Upper lobe of left lung (tissue), 6 donors: Measurements from ENCODE around the gene MVK. TPM values are rescaled to one million over a fixed set of nuclear protein-coding genes. Genes with fewer than 3 reads are reported as not detected.
"Not testable (repeated sequence)": the region's sequence is repeated elsewhere in the genome, so short reads cannot be mapped to it uniquely, and the experiment has no call there.

Experiments
- ATAC-seq, 2 donors: fragments of 200-7000 bp; cut with Tn5 transposase; one replicate each; pipeline ENCODE4 v1.9.1; 2022; ENCODE audit warnings: mild to moderate bottlenecking in 2 of 2, moderate library complexity in 2 of 2; ENCODE audit not compliant: low FRiP score in 2 of 2
- DNase-seq, 2 donors: peaks; one replicate each; pipeline ENCODE4 v3.0.0-alpha.2; 2019 to 2020
- H3K27ac ChIP-seq, 4 donors: fragments of 200-600 bp; sonication (generic); one replicate each; pipeline ENCODE4 v1.5.1; 2016 to 2019
- H3K27me3 ChIP-seq, 4 donors: fragments of 200-600 bp; sonication (generic); one replicate each; pipeline ENCODE4 v1.5.1; 2017 to 2019
- H3K36me3 ChIP-seq, 4 donors: fragments of 200-600 bp; sonication (generic); one replicate each; pipeline ENCODE4 v1.5.1; 2016 to 2019
- H3K4me1 ChIP-seq, 4 donors: fragments of 200-600 bp; sonication (generic); one replicate each; pipeline ENCODE4 v1.5.1; 2018 to 2019
- H3K4me3 ChIP-seq, 4 donors: fragments of 200-600 bp; sonication (generic); one replicate each; pipeline ENCODE4 v1.5.1; 2017 to 2019; ENCODE audit warnings: mild to moderate bottlenecking in 2 of 4, moderate library complexity in 1 of 4
- H3K9me3 ChIP-seq, 4 donors: fragments of 200-600 bp; sonication (generic); one replicate each; pipeline ENCODE4 v1.5.1; 2018 to 2019
- CTCF ChIP-seq, 6 experiments: fragments of 450-650 bp in 4 of 6; fragments of 200-600 bp in 2 of 6; sonication (generic) in 2 of 6; IDR thresholded peaks; one replicate each; pipeline ENCODE4 v1.5.1; 2016 to 2019; ENCODE audit warnings: antibody characterized with exemption in 6 of 6
- EP300 ChIP-seq, 4 donors: sonication (generic); formaldehyde crosslinking; IDR thresholded peaks; one replicate each; pipeline ENCODE4 v1.5.1; 2017; ENCODE audit warnings: antibody characterized with exemption in 4 of 4, control low read depth in 2 of 4
- POLR2A ChIP-seq, 4 donors: fragments of 450-650 bp; IDR thresholded peaks; one replicate each; pipeline ENCODE4 v1.5.1; 2016 to 2017; ENCODE audit warnings: antibody characterized with exemption in 4 of 4, mild to moderate bottlenecking in 2 of 4
- POLR2AphosphoS5 ChIP-seq, 2 donors: sonication (generic); formaldehyde crosslinking; IDR thresholded peaks; one replicate each; pipeline ENCODE4 v1.5.1; 2017; ENCODE audit warnings: antibody characterized with exemption in 2 of 2
- WGBS, 2 donors: methylation state at CpG; one replicate each; pipeline ENCODE4 v1.1.5; 2017 to 2018; 5-methylcytosine and 5-hydroxymethylcytosine counted together
- total RNA-seq, 6 donors: library from RNA; depleted of rRNA in 4 of 6; stranded (reverse); fragments of >200 nt in 4 of 6; gene quantifications; one replicate each; pipeline versions ENCODE4 v1.1.0 to v1.2.1, GENCODE V29; 2016 to 2021
- donor health status: DM: no; HTN: no; CAD: no; lungs with moderate emphysema.
- donor health status: DM: no; HTN: yes; CAD: no; lungs with severe emphysema.

MVK gene
- total RNA-seq, 6 donors from 2014 or later: 22.2 to 56.2 (median 41.5) TPM

- no peak for ATAC-seq
- Histone ChIP-seq H3K27me3 (no peaks in the 10 kb centered on the region), H3K4me3 (no peak overlapping the region), H3K36me3 (peaks cover 0 to 15% (median 6%) of the 10 kb centered on the region in 4 donors), H3K4me1 (peaks cover 5 to 10% (median 8%) of the 10 kb centered on the region in 4 donors), H3K27ac (no peak overlapping the region), H3K9me3 (no peaks in the 10 kb centered on the region)
- TF ChIP-seq POLR2AphosphoS5 (IDR thresholded peaks at IDR 0.05) (no peak), EP300 (IDR thresholded peaks at IDR 0.05) (no peak), POLR2A (IDR thresholded peaks at IDR 0.05) (no peak), CTCF (IDR thresholded peaks at IDR 0.05) (no peak)
- 90 to 92% methylated on average over 2 of the region's 2 CpGs for WGBS, 2 donors
- no peak for DNase-seq
These were observed 26.9 kb downstream of the MVK start for GRCh38 chr12:109600481-109600880.

- TF ChIP-seq EP300 (IDR thresholded peaks at IDR 0.05): no peak
- no peak for TF ChIP-seq POLR2AphosphoS5 (IDR thresholded peaks at IDR 0.05)
- no peak for TF ChIP-seq POLR2A (IDR thresholded peaks at IDR 0.05)
- no peak for TF ChIP-seq CTCF (IDR thresholded peaks at IDR 0.05)
- 93% methylated on average over 4 to 8 of the region's 8 CpGs for WGBS, 2 donors
- Histone ChIP-seq H3K4me1 (peaks cover 5 to 9% (median 8%) of the 10 kb centered on the region in 4 donors), H3K9me3 (no peaks in the 10 kb centered on the region), H3K4me3 (no peak overlapping the region), H3K27me3 (no peaks in the 10 kb centered on the region), H3K27ac (no peak overlapping the region), H3K36me3 (peaks cover 0 to 11% (median 5%) of the 10 kb centered on the region in 4 donors)
- ATAC-seq: no peak
- no peak for DNase-seq
These were observed 27.4 kb downstream of the MVK start for GRCh38 chr12:109600995-109601394.

- no peak for ATAC-seq
- TF ChIP-seq CTCF (IDR thresholded peaks at IDR 0.05) (no peak), EP300 (IDR thresholded peaks at IDR 0.05) (no peak), POLR2AphosphoS5 (IDR thresholded peaks at IDR 0.05) (no peak), POLR2A (IDR thresholded peaks at IDR 0.05) (no peak)
These were observed 28.0 kb downstream of the MVK start for GRCh38 chr12:109601557-109601956.

GRCh38 chr12:109602132-109602531, 28.5 kb downstream of the MVK start:
- H3K4me3 ChIP-seq, ATAC-seq, H3K9me3 ChIP-seq, H3K4me1 ChIP-seq, H3K27me3 ChIP-seq, H3K36me3 ChIP-seq, H3K27ac ChIP-seq, DNase-seq: not testable (repeated sequence)
- 83 to 86% methylated on average over 5 of the region's 5 CpGs for WGBS, 2 donors

More at GRCh38 chr12:109601557-109601956, 28.0 kb downstream of the MVK start:
- Histone ChIP-seq H3K36me3 (peaks cover 0 to 7% (median 2%) of the 10 kb centered on the region in 4 donors), H3K4me1 (peaks cover 5 to 9% (median 8%) of the 10 kb centered on the region in 4 donors), H3K27me3 (no peaks in the 10 kb centered on the region), H3K27ac (no peak overlapping the region), H3K9me3 (no peaks in the 10 kb centered on the region), H3K4me3 (no peak overlapping the region)
- WGBS, 2 donors: 92 to 93% methylated on average over 7 to 8 of the region's 8 CpGs
- DNase-seq: no peak

- Histone ChIP-seq H3K27me3 (no peaks in the 10 kb centered on the region), H3K36me3 (no peaks in the 10 kb centered on the region), H3K27ac (no peak overlapping the region), H3K4me3 (no peak overlapping the region), H3K9me3 (no peaks in the 10 kb centered on the region), H3K4me1 (no peaks in the 10 kb centered on the region)
- ATAC-seq (no peak), DNase-seq (no peak)
- WGBS, 2 donors: 90 to 97% methylated on average over 3 of the region's 3 CpGs
- TF ChIP-seq EP300 (IDR thresholded peaks at IDR 0.05) (no peak), POLR2A (IDR thresholded peaks at IDR 0.05) (no peak), CTCF (IDR thresholded peaks at IDR 0.05) (no peak), POLR2AphosphoS5 (IDR thresholded peaks at IDR 0.05) (no peak)
These were observed 30.6 kb downstream of the MVK start for GRCh38 chr12:109604132-109604585.
